ENCODE measurements around the gene BOLA1.

Gene BOLA1

DNA sequence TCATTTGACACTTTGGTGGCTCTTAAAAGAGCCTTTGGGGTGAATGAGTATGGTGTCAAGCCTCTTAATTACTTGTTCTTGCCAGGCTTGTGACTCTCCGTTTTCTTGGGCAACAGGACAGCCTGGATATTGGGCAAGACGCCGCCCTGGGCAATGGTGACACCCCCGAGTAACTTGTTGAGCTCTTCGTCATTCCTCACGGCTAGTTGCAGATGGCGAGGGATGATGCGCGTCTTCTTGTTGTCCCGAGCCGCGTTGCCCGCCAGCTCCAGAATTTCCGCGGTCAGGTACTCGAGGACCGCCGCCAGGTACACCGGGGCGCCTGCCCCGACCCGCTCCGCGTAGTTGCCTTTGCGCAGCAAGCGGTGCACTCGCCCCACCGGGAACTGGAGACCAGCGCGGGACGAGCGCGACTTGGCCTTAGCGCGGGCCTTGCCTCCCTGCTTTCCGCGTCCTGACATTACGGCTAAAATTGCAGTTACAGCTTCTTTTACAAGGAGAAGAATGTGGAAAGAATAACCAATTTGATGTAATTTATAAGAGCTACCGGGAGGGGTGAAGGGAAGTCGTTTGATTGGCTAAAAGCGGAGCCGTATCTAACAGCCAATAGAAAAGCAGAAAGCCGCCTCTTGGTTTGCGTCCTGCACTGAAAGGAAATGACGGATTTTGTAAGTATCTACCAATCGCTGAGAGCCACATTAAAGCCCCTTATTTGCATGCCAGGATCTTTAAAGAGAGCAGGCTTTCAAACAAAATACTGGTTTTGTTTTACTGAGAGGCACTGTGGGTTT is 11.7 kb upstream of the BOLA1 start (continued):
- TF ChIP-seq ZNF610 (tag by site-specific recombination; IDR thresholded peaks at IDR 0.05; ENCODE audit: borderline replicate concordance) (no peak), ZNF223 (tag by site-specific recombination; IDR thresholded peaks at IDR 0.05) (no peak), KLF7 (tag by site-specific recombination; IDR thresholded peaks at IDR 0.05; ENCODE audit: borderline replicate concordance) (no peak), ZSCAN16 (tag by site-specific recombination; IDR thresholded peaks at IDR 0.05) (no peak), YY2 (tag by site-specific recombination; IDR thresholded peaks at IDR 0.05) (no peak), REPIN1 (tag by site-specific recombination; IDR thresholded peaks at IDR 0.05; ENCODE audit: low read depth) (no peak), ZNF830 (tag by site-specific recombination; IDR thresholded peaks at IDR 0.05; ENCODE audit: low read depth) (no peak), ZNF785 (tag by site-specific recombination; IDR thresholded peaks at IDR 0.05) (no peak), ZNF473 (tag by site-specific recombination; IDR thresholded peaks at IDR 0.05) (no peak), ZNF37A (tag by site-specific recombination; IDR thresholded peaks at IDR 0.05) (no peak), ZNF140 (tag by site-specific recombination; IDR thresholded peaks at IDR 0.05) (no peak), ZFP3 (tag by site-specific recombination; IDR thresholded peaks at IDR 0.05; ENCODE audit: low read depth) (no peak), MZF1 (tag by site-specific recombination; IDR thresholded peaks at IDR 0.05; ENCODE audit: borderline replicate concordance) (no peak), ZNF354C (tag by site-specific recombination; IDR thresholded peaks at IDR 0.05; ENCODE audit: borderline replicate concordance, low read depth) (no peak), ZNF112 (tag by site-specific recombination; IDR thresholded peaks at IDR 0.05) (no peak), ZNF221 (tag by site-specific recombination; IDR thresholded peaks at IDR 0.05; ENCODE audit: borderline replicate concordance) (no peak), ZNF132 (tag by site-specific recombination; IDR thresholded peaks at IDR 0.05; ENCODE audit: borderline replicate concordance) (no peak), BCL11B (tag by site-specific recombination; IDR thresholded peaks at IDR 0.05; ENCODE audit: low read depth) (peak; percentile 29; the same call in 1 of the 2 replicates), ZNF266 (tag by site-specific recombination; IDR thresholded peaks at IDR 0.05; ENCODE audit: low read depth) (no peak), ZNF585B (tag by site-specific recombination; IDR thresholded peaks at IDR 0.05) (no peak), ZBTB48 (tag by site-specific recombination; IDR thresholded peaks at IDR 0.05) (no peak), ZNF169 (tag by site-specific recombination; IDR thresholded peaks at IDR 0.05) (no peak), SETDB1 (IDR thresholded peaks at IDR 0.05; ENCODE audit: insufficient read length, low read length) (peak; percentile 47), ZNF792 (tag by site-specific recombination; IDR thresholded peaks at IDR 0.05) (no peak; the same call in 1 of the 2 replicates)
- TF ChIP-seq, protein P1, sequence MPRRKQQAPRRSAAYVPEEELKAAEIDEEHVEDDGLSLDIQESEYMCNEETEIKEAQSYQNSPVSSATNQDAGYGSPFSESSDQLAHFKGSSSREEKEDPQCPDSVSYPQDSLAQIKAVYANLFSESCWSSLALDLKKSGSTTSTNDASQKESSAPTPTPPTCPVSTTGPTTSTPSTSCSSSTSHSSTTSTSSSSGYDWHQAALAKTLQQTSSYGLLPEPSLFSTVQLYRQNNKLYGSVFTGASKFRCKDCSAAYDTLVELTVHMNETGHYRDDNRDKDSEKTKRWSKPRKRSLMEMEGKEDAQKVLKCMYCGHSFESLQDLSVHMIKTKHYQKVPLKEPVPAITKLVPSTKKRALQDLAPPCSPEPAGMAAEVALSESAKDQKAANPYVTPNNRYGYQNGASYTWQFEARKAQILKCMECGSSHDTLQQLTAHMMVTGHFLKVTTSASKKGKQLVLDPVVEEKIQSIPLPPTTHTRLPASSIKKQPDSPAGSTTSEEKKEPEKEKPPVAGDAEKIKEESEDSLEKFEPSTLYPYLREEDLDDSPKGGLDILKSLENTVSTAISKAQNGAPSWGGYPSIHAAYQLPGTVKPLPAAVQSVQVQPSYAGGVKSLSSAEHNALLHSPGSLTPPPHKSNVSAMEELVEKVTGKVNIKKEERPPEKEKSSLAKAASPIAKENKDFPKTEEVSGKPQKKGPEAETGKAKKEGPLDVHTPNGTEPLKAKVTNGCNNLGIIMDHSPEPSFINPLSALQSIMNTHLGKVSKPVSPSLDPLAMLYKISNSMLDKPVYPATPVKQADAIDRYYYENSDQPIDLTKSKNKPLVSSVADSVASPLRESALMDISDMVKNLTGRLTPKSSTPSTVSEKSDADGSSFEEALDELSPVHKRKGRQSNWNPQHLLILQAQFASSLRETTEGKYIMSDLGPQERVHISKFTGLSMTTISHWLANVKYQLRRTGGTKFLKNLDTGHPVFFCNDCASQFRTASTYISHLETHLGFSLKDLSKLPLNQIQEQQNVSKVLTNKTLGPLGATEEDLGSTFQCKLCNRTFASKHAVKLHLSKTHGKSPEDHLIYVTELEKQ (tag by site-specific recombination; IDR thresholded peaks at IDR 0.05; ENCODE audit: borderline replicate concordance), result no peak
- TF ChIP-seq, protein P2, sequence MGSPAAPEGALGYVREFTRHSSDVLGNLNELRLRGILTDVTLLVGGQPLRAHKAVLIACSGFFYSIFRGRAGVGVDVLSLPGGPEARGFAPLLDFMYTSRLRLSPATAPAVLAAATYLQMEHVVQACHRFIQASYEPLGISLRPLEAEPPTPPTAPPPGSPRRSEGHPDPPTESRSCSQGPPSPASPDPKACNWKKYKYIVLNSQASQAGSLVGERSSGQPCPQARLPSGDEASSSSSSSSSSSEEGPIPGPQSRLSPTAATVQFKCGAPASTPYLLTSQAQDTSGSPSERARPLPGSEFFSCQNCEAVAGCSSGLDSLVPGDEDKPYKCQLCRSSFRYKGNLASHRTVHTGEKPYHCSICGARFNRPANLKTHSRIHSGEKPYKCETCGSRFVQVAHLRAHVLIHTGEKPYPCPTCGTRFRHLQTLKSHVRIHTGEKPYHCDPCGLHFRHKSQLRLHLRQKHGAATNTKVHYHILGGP (tag by site-specific recombination; IDR thresholded peaks at IDR 0.05), result no peak
- TF ChIP-seq, protein P3, sequence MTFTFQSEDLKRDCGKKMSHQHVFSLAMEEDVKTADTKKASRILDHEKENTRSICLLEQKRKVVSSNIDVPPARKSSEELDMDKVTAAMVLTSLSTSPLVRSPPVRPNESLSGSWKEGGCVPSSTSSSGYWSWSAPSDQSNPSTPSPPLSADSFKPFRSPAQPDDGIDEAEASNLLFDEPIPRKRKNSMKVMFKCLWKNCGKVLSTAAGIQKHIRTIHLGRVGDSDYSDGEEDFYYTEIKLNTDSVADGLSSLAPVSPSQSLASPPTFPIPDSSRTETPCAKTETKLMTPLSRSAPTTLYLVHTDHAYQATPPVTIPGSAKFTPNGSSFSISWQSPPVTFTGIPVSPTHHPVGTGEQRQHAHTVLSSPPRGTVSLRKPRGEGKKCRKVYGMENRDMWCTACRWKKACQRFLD (tag by site-specific recombination; IDR thresholded peaks at IDR 0.05), result no peak
- TF ChIP-seq, protein P4, sequence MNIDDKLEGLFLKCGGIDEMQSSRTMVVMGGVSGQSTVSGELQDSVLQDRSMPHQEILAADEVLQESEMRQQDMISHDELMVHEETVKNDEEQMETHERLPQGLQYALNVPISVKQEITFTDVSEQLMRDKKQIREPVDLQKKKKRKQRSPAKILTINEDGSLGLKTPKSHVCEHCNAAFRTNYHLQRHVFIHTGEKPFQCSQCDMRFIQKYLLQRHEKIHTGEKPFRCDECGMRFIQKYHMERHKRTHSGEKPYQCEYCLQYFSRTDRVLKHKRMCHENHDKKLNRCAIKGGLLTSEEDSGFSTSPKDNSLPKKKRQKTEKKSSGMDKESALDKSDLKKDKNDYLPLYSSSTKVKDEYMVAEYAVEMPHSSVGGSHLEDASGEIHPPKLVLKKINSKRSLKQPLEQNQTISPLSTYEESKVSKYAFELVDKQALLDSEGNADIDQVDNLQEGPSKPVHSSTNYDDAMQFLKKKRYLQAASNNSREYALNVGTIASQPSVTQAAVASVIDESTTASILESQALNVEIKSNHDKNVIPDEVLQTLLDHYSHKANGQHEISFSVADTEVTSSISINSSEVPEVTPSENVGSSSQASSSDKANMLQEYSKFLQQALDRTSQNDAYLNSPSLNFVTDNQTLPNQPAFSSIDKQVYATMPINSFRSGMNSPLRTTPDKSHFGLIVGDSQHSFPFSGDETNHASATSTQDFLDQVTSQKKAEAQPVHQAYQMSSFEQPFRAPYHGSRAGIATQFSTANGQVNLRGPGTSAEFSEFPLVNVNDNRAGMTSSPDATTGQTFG (tag by site-specific recombination; IDR thresholded peaks at IDR 0.05; ENCODE audit: borderline replicate concordance), result no peak
- TF ChIP-seq, protein P5, sequence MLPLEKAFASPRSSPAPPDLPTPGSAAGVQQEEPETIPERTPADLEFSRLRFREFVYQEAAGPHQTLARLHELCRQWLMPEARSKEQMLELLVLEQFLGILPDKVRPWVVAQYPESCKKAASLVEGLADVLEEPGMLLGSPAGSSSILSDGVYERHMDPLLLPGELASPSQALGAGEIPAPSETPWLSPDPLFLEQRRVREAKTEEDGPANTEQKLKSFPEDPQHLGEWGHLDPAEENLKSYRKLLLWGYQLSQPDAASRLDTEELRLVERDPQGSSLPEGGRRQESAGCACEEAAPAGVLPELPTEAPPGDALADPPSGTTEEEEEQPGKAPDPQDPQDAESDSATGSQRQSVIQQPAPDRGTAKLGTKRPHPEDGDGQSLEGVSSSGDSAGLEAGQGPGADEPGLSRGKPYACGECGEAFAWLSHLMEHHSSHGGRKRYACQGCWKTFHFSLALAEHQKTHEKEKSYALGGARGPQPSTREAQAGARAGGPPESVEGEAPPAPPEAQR (tag by site-specific recombination; IDR thresholded peaks at IDR 0.05), result no peak

All from HEK293 (cell line).